ENCODE measurements around the gene NOP10. TPM values are rescaled to one million over a fixed set of nuclear protein-coding genes. Genes with fewer than 3 reads are reported as not detected.

The NOP10 gene
- polyA plus RNA-seq, 1 of the 3 experiments (the other 2 are of a cell fraction), result 440 TPM

GRCh38 chr15:34330279-34330678 is 12.7 kb downstream of the NOP10 start:
- no peak for TF ChIP-seq POLR2AphosphoS5 (IDR thresholded peaks at IDR 0.05; ENCODE audit: low read depth, low read length)
- TF ChIP-seq RAD21 (IDR thresholded peaks at IDR 0.05; ENCODE audit: low read length), result no peak
- no peak for TF ChIP-seq TEAD4 (IDR thresholded peaks at IDR 0.05; ENCODE audit: borderline replicate concordance, insufficient read depth)
- no peak for TF ChIP-seq RXRA (IDR thresholded peaks at IDR 0.05; ENCODE audit: borderline replicate concordance, low read depth)
- TF ChIP-seq RFX5 (IDR thresholded peaks at IDR 0.05; ENCODE audit: low read length), result no peak
- TF ChIP-seq IRF3 (IDR thresholded peaks at IDR 0.05; ENCODE audit: low read depth, low read length), result no peak
- no peak for TF ChIP-seq REST (IDR thresholded peaks at IDR 0.05; ENCODE audit: low read depth, low read length)
- TF ChIP-seq FOXJ3 (CRISPR knock-in tag; IDR thresholded peaks at IDR 0.05), result no peak
- no peak for TF ChIP-seq EP300 (IDR thresholded peaks at IDR 0.05; ENCODE audit: borderline replicate concordance in 1 of 2, low read depth in 1 of 2, low read length in 1 of 2)
- Histone ChIP-seq H3K9me2 (no peaks in the 10 kb centered on the region), H3K9me3 (no peaks in the 10 kb centered on the region), H4K20me1 (ENCODE audit: insufficient read depth) (no peaks in the 10 kb centered on the region), H3K4me3 (ENCODE audit: low read depth in 2 of 2, low read length in 1 of 2) (no peak overlapping the region), H3K4me1 (ENCODE audit: control insufficient read depth in 1 of 2, insufficient read depth in 2 of 2, low read depth in 1 of 2, low read length in 1 of 2) (peaks cover 0 to 8% of the 10 kb centered on the region in 2 experiments; a peak in 1 of 4 replicates), H3K27ac (ENCODE audit: low read depth in 2 of 2, low read length in 1 of 2) (no peak overlapping the region), H3K79me2 (ENCODE audit: insufficient read depth) (peaks cover 21% of the 10 kb centered on the region), H3K36me3 (replicated peaks in 1 of 2; ENCODE audit: control insufficient read depth in 1 of 2, insufficient read depth in 2 of 2, low read length in 1 of 2) (no peaks in the 10 kb centered on the region), H2AFZ (ENCODE audit: low read depth) (no peak overlapping the region), H3K9ac (no peak overlapping the region), H3K27me3 (ENCODE audit: insufficient read depth) (no peaks in the 10 kb centered on the region), H3K4me2 (no peak overlapping the region), H3F3A (replicated peaks; ENCODE audit: insufficient read depth) (no peaks in the 10 kb centered on the region)
- POLR2A ChIA-PET, result interaction anchor here (2.3 kb wide), 1 partner anchor 8 kb away, joined by 13 read pairs; the partner anchor contains the start of gene SLC12A6
- CTCF ChIA-PET, result interaction anchor here (0.7 to 2.5 kb wide), 3 partner anchors 37 to 441 kb away, joined by 3 to 13 read pairs (median 7); partner anchors contain the start of gene LPCAT4
- 86% methylated on average over 5 of the region's 5 CpGs for WGBS (ENCODE audit: low lambda C conversion rate)
- no peak for DNase-seq

GRCh38 chr15:34329006-34329405 is 13.9 kb downstream of the NOP10 start:
- no peaks in the 10 kb centered on the region for H3K4me1 ChIP-seq (ENCODE audit: control insufficient read depth in 1 of 2, insufficient read depth in 2 of 2, low read depth in 1 of 2, low read length in 1 of 2)
- H3K27me3 ChIP-seq (ENCODE audit: insufficient read depth), result no peaks in the 10 kb centered on the region
- ChIA-PET CTCF (interaction anchor here (0.9 to 2.5 kb wide), 4 partner anchors 8 to 88 kb away, joined by 3 to 13 read pairs (median 7); partner anchors contain the start of genes LPCAT4 and SLC12A6), POLR2A (interaction anchor here (2.3 kb wide), 1 partner anchor 9 kb away, joined by 13 read pairs; the partner anchor contains the start of gene SLC12A6)
- 56% methylated on average over 2 of the region's 2 CpGs for WGBS (ENCODE audit: low lambda C conversion rate)
- H2AFZ ChIP-seq (ENCODE audit: low read depth), result no peak overlapping the region
- no peak overlapping the region for H3K4me2 ChIP-seq
- H3F3A ChIP-seq (replicated peaks; ENCODE audit: insufficient read depth), result peaks cover 3% of the 10 kb centered on the region
- H3K9me2 ChIP-seq, result no peaks in the 10 kb centered on the region
- peaks cover 20% of the 10 kb centered on the region for H3K79me2 ChIP-seq (ENCODE audit: insufficient read depth)
- H3K9me3 ChIP-seq, result no peaks in the 10 kb centered on the region
- no peak overlapping the region for H3K9ac ChIP-seq
- H3K27ac ChIP-seq (ENCODE audit: low read depth in 2 of 2, low read length in 1 of 2), result no peak overlapping the region
- no peaks in the 10 kb centered on the region for H4K20me1 ChIP-seq (ENCODE audit: insufficient read depth)
- no peak overlapping the region for H3K4me3 ChIP-seq (ENCODE audit: low read depth in 2 of 2, low read length in 1 of 2)
- H3K36me3 ChIP-seq (replicated peaks in 1 of 2; ENCODE audit: control insufficient read depth in 1 of 2, insufficient read depth in 2 of 2, low read length in 1 of 2), result no peaks in the 10 kb centered on the region
- no peak for DNase-seq
- TF ChIP-seq REST (IDR thresholded peaks at IDR 0.05; ENCODE audit: low read depth, low read length) (no peak), CTCF (IDR thresholded peaks at IDR 0.05) (no peak), FOXM1 (IDR thresholded peaks at IDR 0.05; ENCODE audit: low read depth) (no peak)
